ENCODE results near the gene KAZN.

Gene KAZN

DNA sequence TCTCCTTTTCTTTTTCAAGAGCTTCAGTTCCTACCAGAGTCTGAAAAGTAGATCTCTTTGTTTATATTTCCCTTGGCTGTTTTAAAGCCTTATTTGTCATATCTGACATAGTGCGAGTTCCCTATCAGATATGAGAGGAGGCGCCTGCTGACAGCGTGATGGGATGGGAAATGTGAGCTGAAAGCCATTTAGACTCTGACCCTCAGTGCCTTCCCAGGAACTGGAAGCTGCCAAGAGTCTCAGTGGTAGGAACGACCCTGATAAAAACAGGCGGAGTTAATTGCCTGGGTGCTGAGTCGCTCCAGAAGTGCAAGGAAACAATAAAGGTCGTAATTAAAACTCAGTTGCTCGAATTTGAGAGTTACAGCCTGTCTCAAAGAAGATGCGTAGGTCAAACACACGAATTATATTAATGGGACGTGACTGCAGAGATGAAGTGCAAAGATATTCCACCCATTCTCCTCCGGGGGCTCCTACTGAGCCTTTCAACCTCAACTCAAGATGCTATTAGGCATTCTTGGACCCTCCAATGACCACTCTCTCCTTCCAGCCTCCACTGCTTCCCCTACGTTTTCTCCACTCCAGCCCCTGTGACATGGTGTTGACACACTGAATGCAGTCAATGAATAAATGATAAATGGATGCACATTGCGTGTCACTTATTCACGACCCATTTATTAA, 84.6 kb downstream of the KAZN start:
- H3K27me3 ChIP-seq (ENCODE audit: control insufficient read depth, insufficient read depth, low read length), result no peaks in the 10 kb centered on the region
- H3K9me3 ChIP-seq (replicated peaks; ENCODE audit: low read length), result no peaks in the 10 kb centered on the region
- H3K4me2 ChIP-seq (ENCODE audit: low read length), result no peak overlapping the region
- H3K36me3 ChIP-seq (ENCODE audit: insufficient read depth, low read length), result no peaks in the 10 kb centered on the region
- H3K4me3 ChIP-seq (ENCODE audit: low read length), result no peak overlapping the region
- H3K4me1 ChIP-seq (ENCODE audit: control insufficient read depth, insufficient read depth, low read length), result no peaks in the 10 kb centered on the region
- no peak overlapping the region for H3K9ac ChIP-seq (ENCODE audit: low read depth, low read length)

DNA sequence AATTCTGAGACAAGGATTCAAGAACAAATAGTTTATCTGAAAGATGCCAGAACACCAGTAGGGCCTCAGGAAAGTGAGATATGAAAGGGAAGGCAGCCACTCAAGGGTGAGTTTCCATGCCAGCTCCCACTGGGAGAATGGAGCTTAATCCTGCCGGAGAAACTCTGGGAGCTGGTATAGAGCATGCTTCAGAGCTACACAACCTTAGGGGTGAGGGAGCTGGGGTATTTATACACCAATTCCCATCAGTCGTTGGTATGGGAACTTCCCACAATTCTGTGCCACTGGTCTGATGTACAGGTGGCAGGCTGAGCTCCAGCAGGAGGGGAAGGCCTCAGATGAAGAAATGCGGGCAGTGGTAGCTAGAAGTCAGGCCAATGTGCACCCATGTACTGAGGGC, 86.6 kb downstream of the KAZN start:
- Histone ChIP-seq H3K4me2 (ENCODE audit: low read length) (no peak overlapping the region), H3K27me3 (ENCODE audit: control insufficient read depth, insufficient read depth, low read length) (no peaks in the 10 kb centered on the region), H3K9ac (ENCODE audit: low read depth, low read length) (no peak overlapping the region), H3K36me3 (ENCODE audit: insufficient read depth, low read length) (no peaks in the 10 kb centered on the region), H3K9me3 (replicated peaks; ENCODE audit: low read length) (no peaks in the 10 kb centered on the region), H3K4me3 (ENCODE audit: low read length) (no peak overlapping the region), H3K4me1 (ENCODE audit: control insufficient read depth, insufficient read depth, low read length) (no peaks in the 10 kb centered on the region)

DNA sequence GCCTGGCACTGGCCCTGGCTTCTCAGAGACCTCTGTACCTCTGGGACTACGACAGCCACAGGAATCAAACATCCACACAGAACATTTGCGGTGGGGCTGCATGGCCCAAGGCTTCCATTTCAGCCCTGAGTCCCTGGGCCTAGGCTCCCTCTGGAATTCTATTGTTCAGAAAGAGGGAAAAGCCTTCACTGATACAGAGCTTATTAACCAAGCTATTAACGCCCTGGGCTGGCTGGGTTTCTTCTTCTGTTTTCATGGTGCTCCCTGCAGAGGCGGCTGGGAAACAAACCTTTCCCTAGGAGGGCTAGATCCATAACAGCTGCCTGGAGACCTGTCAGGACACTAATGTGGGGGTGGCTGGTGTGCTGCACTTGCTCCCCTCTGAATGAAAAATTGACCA, 88.2 kb downstream of the KAZN start:
- Histone ChIP-seq H3K4me3 (ENCODE audit: low read length) (no peak overlapping the region), H3K27me3 (ENCODE audit: control insufficient read depth, insufficient read depth, low read length) (no peaks in the 10 kb centered on the region), H3K36me3 (ENCODE audit: insufficient read depth, low read length) (no peaks in the 10 kb centered on the region), H3K9me3 (replicated peaks; ENCODE audit: low read length) (no peaks in the 10 kb centered on the region), H3K4me1 (ENCODE audit: control insufficient read depth, insufficient read depth, low read length) (no peaks in the 10 kb centered on the region), H3K9ac (ENCODE audit: low read depth, low read length) (no peak overlapping the region), H3K4me2 (ENCODE audit: low read length) (no peak overlapping the region)

DNA sequence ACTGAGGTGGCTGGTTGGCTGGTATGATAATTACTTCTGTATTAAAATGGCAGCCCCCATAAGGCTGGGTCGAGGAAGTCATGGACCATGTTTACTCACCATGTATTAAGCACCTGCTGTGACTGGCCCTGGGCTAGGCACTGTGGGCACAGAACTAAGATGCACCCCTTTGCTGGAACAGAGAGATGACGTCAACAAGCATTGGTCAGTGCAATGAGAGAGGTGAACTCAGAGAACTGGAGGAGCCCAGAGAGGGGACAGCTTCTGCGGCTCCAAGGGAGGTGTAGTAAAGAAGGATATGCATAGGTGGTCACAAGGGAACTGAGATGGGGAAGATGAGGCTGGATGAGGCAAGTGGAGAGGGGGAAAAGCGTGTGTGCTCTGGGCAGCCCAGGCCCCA, 88.7 kb downstream of the KAZN start:
- H3K4me3 ChIP-seq (ENCODE audit: low read length), result no peak overlapping the region
- H3K36me3 ChIP-seq (ENCODE audit: insufficient read depth, low read length), result no peaks in the 10 kb centered on the region
- no peak overlapping the region for H3K4me2 ChIP-seq (ENCODE audit: low read length)
- H3K9me3 ChIP-seq (replicated peaks; ENCODE audit: low read length), result no peaks in the 10 kb centered on the region
- no peak overlapping the region for H3K9ac ChIP-seq (ENCODE audit: low read depth, low read length)
- H3K4me1 ChIP-seq (ENCODE audit: control insufficient read depth, insufficient read depth, low read length), result no peaks in the 10 kb centered on the region
- no peaks in the 10 kb centered on the region for H3K27me3 ChIP-seq (ENCODE audit: control insufficient read depth, insufficient read depth, low read length)

DNA sequence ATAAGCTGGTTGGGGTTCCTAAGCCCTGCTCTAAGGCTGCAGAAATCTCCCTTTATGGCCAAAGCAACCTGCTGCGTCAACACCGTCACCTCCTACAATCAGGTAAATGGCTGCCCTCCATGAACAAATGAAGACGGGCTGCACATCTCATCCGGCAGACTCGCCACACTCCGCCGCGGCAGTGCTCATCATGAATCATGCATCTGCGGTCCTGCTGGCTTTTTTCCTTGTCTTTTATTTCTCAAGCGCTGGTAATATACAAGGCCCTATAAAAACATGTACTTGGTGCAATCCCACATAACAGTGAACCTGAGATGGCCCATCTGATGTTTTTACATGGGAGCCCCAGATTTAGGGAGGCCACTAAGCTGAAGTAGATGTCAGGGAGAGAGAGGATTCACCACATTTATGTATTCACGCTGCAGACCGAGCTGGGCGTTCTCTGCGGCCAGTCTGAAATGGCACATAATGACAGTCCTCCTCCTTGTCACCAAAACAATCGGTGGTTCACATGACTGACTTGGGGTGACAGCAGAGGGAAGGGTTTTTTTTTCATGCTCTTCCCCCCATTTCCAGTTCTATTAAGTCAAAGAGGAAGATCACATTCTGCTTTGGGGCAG, 91.6 kb downstream of the KAZN start:
- Histone ChIP-seq H3K4me1 (ENCODE audit: control insufficient read depth, insufficient read depth, low read length) (no peaks in the 10 kb centered on the region), H3K9me3 (replicated peaks; ENCODE audit: low read length) (no peaks in the 10 kb centered on the region), H3K4me2 (ENCODE audit: low read length) (no peak overlapping the region), H3K27me3 (ENCODE audit: control insufficient read depth, insufficient read depth, low read length) (no peaks in the 10 kb centered on the region), H3K4me3 (ENCODE audit: low read length) (no peak overlapping the region), H3K36me3 (ENCODE audit: insufficient read depth, low read length) (no peaks in the 10 kb centered on the region), H3K9ac (ENCODE audit: low read depth, low read length) (no peak overlapping the region)

DNA sequence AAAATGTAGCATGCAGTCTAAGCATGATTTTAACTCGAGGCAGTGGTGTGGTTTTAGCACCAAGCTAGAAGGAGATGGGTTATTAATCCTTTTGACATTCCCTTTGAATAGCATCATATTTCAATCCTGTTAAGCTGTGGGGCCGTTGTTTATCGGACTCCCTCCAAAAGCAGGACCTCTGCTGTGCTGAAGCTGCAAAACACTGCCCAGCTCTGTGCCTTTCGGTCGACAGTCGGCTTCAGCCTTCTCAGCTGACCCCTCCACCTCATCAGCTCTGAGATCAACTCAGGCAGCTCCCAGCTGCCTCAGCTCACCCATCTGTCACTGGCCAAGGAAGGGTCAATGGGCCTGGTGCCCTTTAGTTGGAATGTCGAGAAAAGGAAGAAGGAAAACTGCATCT, 95.5 kb downstream of the KAZN start:
- Histone ChIP-seq H3K4me3 (ENCODE audit: low read length) (no peak overlapping the region), H3K4me1 (ENCODE audit: control insufficient read depth, insufficient read depth, low read length) (no peaks in the 10 kb centered on the region), H3K4me2 (ENCODE audit: low read length) (no peak overlapping the region), H3K36me3 (ENCODE audit: insufficient read depth, low read length) (no peaks in the 10 kb centered on the region), H3K27me3 (ENCODE audit: control insufficient read depth, insufficient read depth, low read length) (no peaks in the 10 kb centered on the region), H3K9me3 (replicated peaks; ENCODE audit: low read length) (no peaks in the 10 kb centered on the region), H3K9ac (ENCODE audit: low read depth, low read length) (no peak overlapping the region)

DNA sequence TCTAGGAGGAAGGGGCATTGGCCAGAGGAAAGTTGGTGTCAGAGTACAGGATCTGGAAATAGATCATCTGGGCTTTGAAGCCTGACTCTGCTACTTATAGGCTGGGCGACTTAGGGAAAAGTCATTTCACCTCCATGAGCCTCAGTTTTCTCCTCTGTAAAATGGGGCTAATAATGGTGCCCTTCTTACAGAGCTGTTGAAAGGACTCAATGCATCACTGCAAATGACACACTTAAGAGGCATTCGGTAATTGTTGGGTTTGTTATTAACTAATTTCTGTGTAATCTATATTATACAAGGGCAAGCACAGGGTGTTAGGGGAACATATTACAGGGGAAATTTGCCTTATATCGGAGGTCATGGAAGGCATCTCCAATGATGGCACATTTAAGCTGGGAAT, 96.1 kb downstream of the KAZN start:
- H3K9me3 ChIP-seq (replicated peaks; ENCODE audit: low read length), result no peaks in the 10 kb centered on the region
- H3K4me2 ChIP-seq (ENCODE audit: low read length), result no peak overlapping the region
- no peak overlapping the region for H3K9ac ChIP-seq (ENCODE audit: low read depth, low read length)
- no peaks in the 10 kb centered on the region for H3K36me3 ChIP-seq (ENCODE audit: insufficient read depth, low read length)
- no peak overlapping the region for H3K4me3 ChIP-seq (ENCODE audit: low read length)
- no peaks in the 10 kb centered on the region for H3K27me3 ChIP-seq (ENCODE audit: control insufficient read depth, insufficient read depth, low read length)
- H3K4me1 ChIP-seq (ENCODE audit: control insufficient read depth, insufficient read depth, low read length), result no peaks in the 10 kb centered on the region

DNA sequence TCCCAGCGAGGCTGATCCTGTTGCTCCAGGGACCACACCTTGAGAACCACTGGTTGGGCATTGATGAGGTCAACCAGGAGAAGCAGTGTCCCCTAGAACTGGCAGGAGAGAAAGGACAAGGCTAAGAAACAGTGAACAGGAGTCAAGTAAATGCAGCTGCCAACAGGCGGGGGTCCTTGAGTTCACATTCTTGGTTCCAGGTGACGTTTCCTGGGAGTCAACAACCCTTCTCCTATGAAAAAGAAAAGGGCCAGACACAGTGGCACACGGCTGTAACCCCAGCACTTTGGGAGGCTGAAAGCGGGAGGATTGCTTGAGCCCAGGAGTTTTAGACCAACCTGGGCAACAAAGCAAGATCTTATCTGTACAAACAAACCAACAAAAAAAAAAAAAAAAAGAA, 98.3 kb downstream of the KAZN start:
- Histone ChIP-seq H3K9ac (ENCODE audit: low read depth, low read length) (no peak overlapping the region), H3K36me3 (ENCODE audit: insufficient read depth, low read length) (no peaks in the 10 kb centered on the region), H3K9me3 (replicated peaks; ENCODE audit: low read length) (no peaks in the 10 kb centered on the region), H3K4me2 (ENCODE audit: low read length) (no peak overlapping the region), H3K27me3 (ENCODE audit: control insufficient read depth, insufficient read depth, low read length) (no peaks in the 10 kb centered on the region), H3K4me3 (ENCODE audit: low read length) (no peak overlapping the region), H3K4me1 (ENCODE audit: control insufficient read depth, insufficient read depth, low read length) (no peaks in the 10 kb centered on the region)

DNA sequence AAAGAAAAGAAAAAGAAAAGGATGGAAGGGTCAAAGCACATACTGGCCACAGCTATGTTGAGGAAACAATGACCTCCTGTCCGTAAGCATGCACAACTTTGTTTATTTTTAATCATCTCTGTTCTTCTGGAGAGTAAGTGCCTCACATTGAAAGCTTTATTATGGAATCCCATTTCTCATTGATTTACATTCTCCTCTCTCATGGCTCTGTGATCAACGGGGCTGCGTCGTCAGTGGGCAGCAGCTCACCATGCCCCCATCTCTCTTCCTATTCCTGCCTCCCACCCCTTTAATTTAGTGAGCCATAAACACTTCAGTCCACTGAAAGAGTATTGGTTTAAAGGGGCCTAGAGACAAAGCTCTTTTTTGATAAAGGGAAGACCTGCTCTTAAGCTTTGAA, 98.9 kb downstream of the KAZN start:
- Histone ChIP-seq H3K4me3 (ENCODE audit: low read length) (no peak overlapping the region), H3K4me1 (ENCODE audit: control insufficient read depth, insufficient read depth, low read length) (no peaks in the 10 kb centered on the region), H3K27me3 (ENCODE audit: control insufficient read depth, insufficient read depth, low read length) (no peaks in the 10 kb centered on the region), H3K4me2 (ENCODE audit: low read length) (no peak overlapping the region), H3K9me3 (replicated peaks; ENCODE audit: low read length) (no peaks in the 10 kb centered on the region), H3K9ac (ENCODE audit: low read depth, low read length) (no peak overlapping the region), H3K36me3 (ENCODE audit: insufficient read depth, low read length) (no peaks in the 10 kb centered on the region)

DNA sequence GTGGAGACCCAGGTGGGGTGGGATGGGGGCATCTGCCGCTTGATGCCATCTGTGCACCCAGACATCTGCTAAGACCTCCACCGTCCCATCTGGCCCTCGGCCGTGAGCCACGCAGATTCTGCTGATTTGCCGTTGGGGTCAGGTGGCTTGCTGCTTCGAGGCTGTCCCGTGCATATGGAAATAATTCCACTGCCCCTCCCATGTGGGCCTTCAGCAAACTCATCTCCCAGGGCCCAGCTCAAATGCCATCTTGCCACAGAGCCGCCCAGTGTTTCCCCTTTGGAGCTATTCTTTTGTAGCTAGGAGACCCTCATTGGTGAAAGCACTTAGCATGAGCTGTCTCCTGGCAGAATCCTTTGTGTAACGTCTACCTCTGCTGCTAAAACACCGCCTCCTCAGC, 99.8 kb downstream of the KAZN start:
- Histone ChIP-seq H3K27me3 (ENCODE audit: control insufficient read depth, insufficient read depth, low read length) (no peaks in the 10 kb centered on the region), H3K9ac (ENCODE audit: low read depth, low read length) (no peak overlapping the region), H3K9me3 (replicated peaks; ENCODE audit: low read length) (no peaks in the 10 kb centered on the region), H3K4me1 (ENCODE audit: control insufficient read depth, insufficient read depth, low read length) (no peaks in the 10 kb centered on the region), H3K36me3 (ENCODE audit: insufficient read depth, low read length) (no peaks in the 10 kb centered on the region), H3K4me2 (ENCODE audit: low read length) (no peak overlapping the region), H3K4me3 (ENCODE audit: low read length) (no peak overlapping the region)

DNA sequence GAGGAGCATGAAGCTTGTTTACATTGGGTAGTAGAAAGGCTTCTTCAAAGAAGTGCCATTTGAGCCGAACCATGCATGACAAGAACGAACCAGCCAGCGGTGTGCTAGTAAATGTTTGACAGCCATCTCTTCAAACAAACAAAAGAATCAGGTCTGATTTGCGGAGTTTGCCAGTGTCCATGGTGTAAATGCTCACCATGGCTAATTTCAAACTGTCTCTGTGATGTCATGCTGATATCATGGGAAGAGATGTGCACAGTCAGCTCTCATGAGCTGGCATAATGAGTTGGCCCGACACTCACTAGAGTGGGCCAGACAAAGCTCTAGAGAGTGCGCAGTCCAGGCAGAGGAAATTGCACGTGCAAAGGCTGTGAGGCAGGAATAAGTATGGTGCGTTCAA, 101.1 kb downstream of the KAZN start:
- Histone ChIP-seq H3K4me3 (ENCODE audit: low read length) (no peak overlapping the region), H3K27me3 (ENCODE audit: control insufficient read depth, insufficient read depth, low read length) (no peaks in the 10 kb centered on the region), H3K36me3 (ENCODE audit: insufficient read depth, low read length) (no peaks in the 10 kb centered on the region), H3K9ac (ENCODE audit: low read depth, low read length) (no peak overlapping the region), H3K4me1 (ENCODE audit: control insufficient read depth, insufficient read depth, low read length) (no peaks in the 10 kb centered on the region), H3K9me3 (replicated peaks; ENCODE audit: low read length) (no peaks in the 10 kb centered on the region), H3K4me2 (ENCODE audit: low read length) (no peak overlapping the region)

DNA sequence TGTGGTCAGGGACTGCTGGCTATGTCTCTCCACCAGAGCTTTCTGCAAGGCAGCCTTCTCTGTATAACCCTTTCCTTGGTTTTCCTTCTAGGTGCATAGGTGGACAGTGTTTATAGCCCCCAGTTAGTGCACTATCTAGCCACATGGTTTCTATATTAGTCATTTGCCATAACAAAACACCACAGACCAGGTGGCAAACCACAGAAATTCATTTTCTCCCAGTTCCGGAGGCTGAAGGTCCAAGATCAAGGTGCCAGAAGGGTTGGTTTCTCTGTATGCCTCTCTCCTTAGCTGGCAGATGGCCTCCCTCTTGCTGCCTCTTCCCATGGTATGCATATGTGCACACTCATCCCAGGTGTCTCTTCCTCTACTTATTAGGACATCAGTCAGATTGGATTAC, 106.4 kb downstream of the KAZN start:
- peaks cover 7% of the 10 kb centered on the region for H3K27me3 ChIP-seq (ENCODE audit: control insufficient read depth, insufficient read depth, low read length)

More for the DNA sequence above, 106.4 kb downstream of the KAZN start:
- no peaks in the 10 kb centered on the region for H3K36me3 ChIP-seq (ENCODE audit: insufficient read depth, low read length)
- no peak overlapping the region for H3K9ac ChIP-seq (ENCODE audit: low read depth, low read length)
- H3K4me2 ChIP-seq (ENCODE audit: low read length), result no peak overlapping the region
- H3K4me1 ChIP-seq (ENCODE audit: control insufficient read depth, insufficient read depth, low read length), result no peaks in the 10 kb centered on the region
- H3K4me3 ChIP-seq (ENCODE audit: low read length), result no peak overlapping the region
- H3K9me3 ChIP-seq (replicated peaks; ENCODE audit: low read length), result no peaks in the 10 kb centered on the region

Measured in skeletal muscle satellite cell (primary cell).